GM18909 (cell line): ENCODE measurements around the gene SPATA3.

Source experiments
- ATAC-seq: cut with Tn5 transposase; IDR thresholded peaks from one replicate; pipeline ENCODE4 v1.9.1; 2021; ENCODE audit warnings: mild to moderate bottlenecking; ENCODE audit not compliant: unreplicated experiment, poor library complexity

Gene SPATA3

GRCh38 chr2:231043796-231044195 lies 47.9 kb downstream of the SPATA3 start:
- no peak for ATAC-seq

GRCh38 chr2:231046916-231047273 lies 51.0 kb downstream of the SPATA3 start:
- ATAC-seq: no peak

GRCh38 chr2:231047274-231047922 lies 51.5 kb downstream of the SPATA3 start:
- no peak for ATAC-seq

GRCh38 chr2:231047923-231048915 lies 52.3 kb downstream of the SPATA3 start:
- ATAC-seq: no peak

- no peak for ATAC-seq
Observed at GRCh38 chr2:231049286-231050017, 53.5 kb downstream of the SPATA3 start.

GRCh38 chr2:231050018-231050901 lies 54.3 kb downstream of the SPATA3 start:
- ATAC-seq: no peak

GRCh38 chr2:231051116-231051515 lies 55.2 kb downstream of the SPATA3 start:
- ATAC-seq: no peak

- ATAC-seq: peak; percentile 69
Observed at GRCh38 chr2:231052494-231053451, 56.9 kb downstream of the SPATA3 start.

- no peak for ATAC-seq
Observed at GRCh38 chr2:231053846-231054245, 57.9 kb downstream of the SPATA3 start.

- peak; percentile 75 for ATAC-seq
Observed at GRCh38 chr2:231056453-231057416, 60.8 kb downstream of the SPATA3 start, which contains the start of gene PSMD1. TSS of gene PSMD1 (plus strand) at chr2:231056867. CDS start at chr2:231057026, 159 bp downstream.

GRCh38 chr2:231057590-231057989 lies 61.7 kb downstream of the SPATA3 start:
- ATAC-seq: no peak
